GM10266 (cell line): ENCODE results near the gene NFKB2.

Source experiments
- DNase-seq: peaks from one replicate; pipeline ENCODE4 v3.0.0; 2012; ENCODE audit errors: extremely low spot score
- TF ChIP-seq, protein P1 (sequence below): IDR thresholded peaks from 2 replicates; pipeline ENCODE4 v1.5.1; 2012; ENCODE audit warnings: mild to moderate bottlenecking, low read depth; ENCODE audit not compliant: control insufficient read depth, insufficient read depth; ENCODE audit errors: missing control alignments

Gene NFKB2

GRCh38 chr10:102395400-102396316 lies at the start of gene NFKB2:
Gene NFKB2 (plus strand): TSS chr10:102395705. CDS start chr10:102395960, 255 bp downstream.
- TF ChIP-seq, protein P1, sequence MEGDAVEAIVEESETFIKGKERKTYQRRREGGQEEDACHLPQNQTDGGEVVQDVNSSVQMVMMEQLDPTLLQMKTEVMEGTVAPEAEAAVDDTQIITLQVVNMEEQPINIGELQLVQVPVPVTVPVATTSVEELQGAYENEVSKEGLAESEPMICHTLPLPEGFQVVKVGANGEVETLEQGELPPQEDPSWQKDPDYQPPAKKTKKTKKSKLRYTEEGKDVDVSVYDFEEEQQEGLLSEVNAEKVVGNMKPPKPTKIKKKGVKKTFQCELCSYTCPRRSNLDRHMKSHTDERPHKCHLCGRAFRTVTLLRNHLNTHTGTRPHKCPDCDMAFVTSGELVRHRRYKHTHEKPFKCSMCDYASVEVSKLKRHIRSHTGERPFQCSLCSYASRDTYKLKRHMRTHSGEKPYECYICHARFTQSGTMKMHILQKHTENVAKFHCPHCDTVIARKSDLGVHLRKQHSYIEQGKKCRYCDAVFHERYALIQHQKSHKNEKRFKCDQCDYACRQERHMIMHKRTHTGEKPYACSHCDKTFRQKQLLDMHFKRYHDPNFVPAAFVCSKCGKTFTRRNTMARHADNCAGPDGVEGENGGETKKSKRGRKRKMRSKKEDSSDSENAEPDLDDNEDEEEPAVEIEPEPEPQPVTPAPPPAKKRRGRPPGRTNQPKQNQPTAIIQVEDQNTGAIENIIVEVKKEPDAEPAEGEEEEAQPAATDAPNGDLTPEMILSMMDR: no peak
- peak; percentile 95 for DNase-seq

DNA sequence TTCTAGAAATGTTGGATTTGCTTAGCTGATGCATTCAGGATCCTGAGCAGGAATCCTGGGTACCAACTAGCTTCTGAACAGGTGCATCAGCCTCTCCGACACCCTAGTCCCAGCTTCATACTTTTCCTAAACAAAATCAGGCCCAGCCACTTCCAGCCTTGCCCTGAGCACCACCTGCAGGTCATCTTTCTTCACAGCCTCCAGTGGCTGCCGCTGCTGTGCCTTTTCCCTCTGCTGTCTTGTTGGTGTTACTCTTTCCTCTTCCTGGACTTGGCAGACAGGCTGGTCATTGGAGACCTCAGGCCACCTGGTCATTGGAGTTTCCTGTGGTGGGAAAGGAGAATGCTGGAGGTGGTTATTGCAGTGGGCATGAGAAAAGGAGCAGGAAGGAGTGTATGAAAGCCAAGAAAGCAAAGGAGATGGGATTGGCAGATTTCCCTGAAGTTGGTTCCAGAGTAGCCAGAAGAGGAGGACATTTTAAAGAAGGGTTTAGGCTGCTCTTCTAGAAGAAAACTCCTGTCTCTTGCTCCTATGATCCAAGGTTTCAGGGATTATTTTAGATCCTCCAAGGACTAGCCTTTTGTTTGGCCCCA lies 48.2 kb upstream of the NFKB2 start:
- DNase-seq: peak; percentile 23
- TF ChIP-seq, protein P1: peak; percentile 52

DNA sequence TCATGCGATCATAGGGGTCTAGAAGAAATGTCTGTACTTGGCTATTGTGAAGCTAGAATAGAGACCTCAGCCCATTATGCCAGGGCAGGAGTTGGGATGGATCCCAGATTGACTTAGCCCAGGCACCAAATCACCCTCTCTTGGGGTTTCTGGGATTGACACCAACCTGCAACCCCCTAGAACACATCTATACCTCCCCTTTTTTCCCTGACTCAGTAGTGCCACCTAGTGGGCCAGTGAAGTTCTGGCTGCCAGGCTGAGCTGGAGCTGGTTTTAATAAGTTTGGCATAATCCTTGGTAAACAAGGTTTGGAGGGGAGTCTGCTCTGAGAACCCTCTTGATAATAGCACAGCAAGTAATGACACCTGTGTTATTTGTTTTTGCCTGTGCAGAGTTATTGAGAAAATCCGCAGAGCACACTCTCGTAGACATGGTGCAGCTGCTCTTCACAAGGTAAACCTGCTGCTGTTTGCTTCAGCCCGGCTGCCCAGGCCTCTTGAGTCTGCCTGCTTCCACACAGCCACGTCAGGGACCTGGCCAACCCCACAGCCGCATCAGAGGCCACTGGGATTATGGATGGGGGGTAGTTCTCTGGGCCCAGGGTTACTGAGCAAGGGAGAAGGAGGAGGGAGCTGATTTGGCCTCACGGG lies 43.3 kb upstream of the NFKB2 start:
- TF ChIP-seq, protein P1: peak; percentile 95
- peak; percentile 67 for DNase-seq

DNA sequence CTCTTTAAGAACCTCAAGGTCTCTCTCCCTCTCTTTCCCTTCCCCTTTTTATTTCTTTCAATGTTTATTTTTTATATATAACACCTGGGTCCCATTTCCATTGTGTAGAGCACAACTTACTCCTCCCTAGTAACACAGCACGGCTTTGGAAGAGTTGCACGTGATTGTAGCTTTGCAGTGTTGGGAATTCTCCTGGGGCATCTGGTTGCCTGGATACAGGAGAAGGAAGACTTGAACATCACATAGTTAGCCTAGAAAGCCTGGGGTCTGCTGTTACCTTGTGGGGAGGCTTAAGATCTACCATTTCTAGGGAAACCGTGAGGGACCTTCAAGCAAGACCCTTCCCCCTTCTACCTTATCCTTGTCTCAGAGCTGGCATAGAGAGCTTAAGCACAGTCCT lies 41.1 kb upstream of the NFKB2 start:
- no peak for DNase-seq
- TF ChIP-seq, protein P1: no peak

GRCh38 chr10:102358712-102359382 lies 36.7 kb upstream of the NFKB2 start:
- TF ChIP-seq, protein P1: no peak
- DNase-seq: no peak

DNA sequence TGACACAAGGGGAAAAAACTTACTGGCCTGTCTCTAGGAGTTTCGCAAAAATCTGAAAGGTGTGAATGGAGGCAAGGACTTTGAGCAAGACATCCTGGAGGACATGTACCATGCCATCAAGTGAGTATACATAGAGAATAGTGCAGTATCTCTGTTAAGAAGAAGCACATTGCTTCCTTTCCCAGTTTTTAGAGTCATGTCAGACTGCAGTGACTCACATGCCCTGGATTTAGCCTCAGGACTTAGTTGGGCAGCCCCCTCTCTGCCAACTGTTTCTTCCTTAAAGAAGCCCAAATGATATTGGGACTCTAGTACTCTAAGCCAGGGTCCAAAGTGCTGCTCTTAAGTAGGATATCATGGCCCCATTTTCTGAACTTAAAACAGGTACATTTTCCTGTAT lies 28.1 kb upstream of the NFKB2 start:
- no peak for DNase-seq
- TF ChIP-seq, protein P1: no peak
